Calu3 (cell line): ENCODE data around the gene CADM3. TPM values are rescaled to one million over a fixed set of nuclear protein-coding genes. Genes with fewer than 3 reads are reported as not detected.

Source experiments
- BruUV-seq: library from RNA; stranded (reverse); fragments of 400-500 nt; replicated peaks from 2 replicates; lab custom pipeline; 2021; lab: Mats Ljungman, UMichigan
- CTCF ChIA-PET: fragments of 300-600 bp; sonication (Branson Sonifier 250); formaldehyde crosslinking; loops from one replicate; lab custom pipeline; 2022; ENCODE audit warnings: antibody characterized with exemption; lab: Charles Lee
- DNase-seq: peaks from one replicate; pipeline ENCODE4 v3.0.0; 2022
- H3K27ac Mint-ChIP-seq: one replicate; pipeline ENCODE4 v1.8.0; 2022; ENCODE audit warnings: mixed read lengths; ENCODE audit not compliant: unreplicated experiment
- H3K27me3 Mint-ChIP-seq: one replicate; pipeline ENCODE4 v1.8.0; 2022; ENCODE audit warnings: mixed read lengths; ENCODE audit not compliant: unreplicated experiment
- H3K36me3 Mint-ChIP-seq: one replicate; pipeline ENCODE4 v1.8.0; 2022; ENCODE audit warnings: mild to moderate bottlenecking, moderate library complexity, mixed read lengths; ENCODE audit not compliant: insufficient read depth, unreplicated experiment
- H3K4me1 Mint-ChIP-seq: one replicate; pipeline ENCODE4 v1.8.0; 2022; ENCODE audit warnings: mild to moderate bottlenecking, low read depth, mixed read lengths; ENCODE audit not compliant: unreplicated experiment
- H3K4me3 Mint-ChIP-seq: one replicate; pipeline ENCODE4 v1.8.0; 2022; ENCODE audit warnings: mild to moderate bottlenecking, low read depth, moderate library complexity, mixed read lengths; ENCODE audit not compliant: unreplicated experiment
- H3K9me3 Mint-ChIP-seq: one replicate; pipeline ENCODE4 v1.8.0; 2022; ENCODE audit warnings: low read depth, mixed read lengths; ENCODE audit not compliant: unreplicated experiment
- intact Hi-C: fragments of 100-400 bp; cut with micrococcal nuclease; formaldehyde crosslinking; loops from one replicate; pipeline ENCODE4 v1.10.0; 2022; ENCODE audit not compliant: unreplicated experiment
- total RNA-seq: library from RNA; stranded (reverse); gene quantifications from 2 replicates; pipeline ENCODE4 v1.2.3, GENCODE V29; 2022
- TF ChIP-seq, protein P1 (sequence below): fragments of 200-600 bp; IDR thresholded peaks from one replicate; pipeline ENCODE4 v1.8.0; 2022; ENCODE audit warnings: antibody characterized with exemption; ENCODE audit not compliant: unreplicated experiment

CADM3 gene
- total RNA-seq, 1 experiment from 2014 or later, result not detected

DNA sequence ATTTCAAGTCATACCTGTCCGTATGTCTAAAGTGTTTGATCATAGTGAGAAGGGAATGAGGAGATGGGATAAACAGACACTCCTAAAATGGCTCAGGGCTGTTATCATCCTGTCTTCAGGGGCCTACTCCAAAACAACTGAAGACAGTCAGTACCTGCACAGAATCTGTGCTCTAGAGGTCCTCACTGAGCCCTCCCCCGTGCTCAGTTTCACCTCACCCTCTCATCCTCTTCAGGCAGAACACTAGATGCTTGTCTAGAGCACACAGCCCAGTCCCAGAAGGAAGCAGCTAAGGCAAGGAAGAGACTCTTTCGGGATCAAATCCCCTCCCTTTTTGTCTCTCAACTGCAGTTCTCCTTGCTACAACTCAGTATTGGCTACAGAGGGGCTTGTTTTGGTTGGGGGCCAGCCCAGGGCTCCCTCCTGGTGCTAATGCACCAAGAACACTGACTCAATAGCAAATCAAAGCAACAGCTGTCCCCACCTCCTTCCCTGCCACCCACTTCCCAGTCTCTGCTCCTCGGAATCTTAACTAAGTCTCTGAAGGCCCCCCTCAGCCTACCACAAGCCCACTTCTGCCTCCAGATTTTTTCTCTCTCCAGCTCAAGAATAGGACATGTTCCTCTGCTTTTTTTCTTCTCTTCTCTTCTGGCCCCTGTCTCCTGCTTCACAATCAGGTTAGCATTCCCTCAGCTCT lies 10.1 kb downstream of the CADM3 start:
- BruUV-seq, result no TSS peak
- no peaks in the 10 kb centered on the region for H3K4me1 Mint-ChIP-seq
- H3K4me3 Mint-ChIP-seq, result no peak overlapping the region
- H3K27me3 Mint-ChIP-seq, result peaks cover 81% of the 10 kb centered on the region
- no peaks in the 10 kb centered on the region for H3K36me3 Mint-ChIP-seq
- TF ChIP-seq, protein P1, sequence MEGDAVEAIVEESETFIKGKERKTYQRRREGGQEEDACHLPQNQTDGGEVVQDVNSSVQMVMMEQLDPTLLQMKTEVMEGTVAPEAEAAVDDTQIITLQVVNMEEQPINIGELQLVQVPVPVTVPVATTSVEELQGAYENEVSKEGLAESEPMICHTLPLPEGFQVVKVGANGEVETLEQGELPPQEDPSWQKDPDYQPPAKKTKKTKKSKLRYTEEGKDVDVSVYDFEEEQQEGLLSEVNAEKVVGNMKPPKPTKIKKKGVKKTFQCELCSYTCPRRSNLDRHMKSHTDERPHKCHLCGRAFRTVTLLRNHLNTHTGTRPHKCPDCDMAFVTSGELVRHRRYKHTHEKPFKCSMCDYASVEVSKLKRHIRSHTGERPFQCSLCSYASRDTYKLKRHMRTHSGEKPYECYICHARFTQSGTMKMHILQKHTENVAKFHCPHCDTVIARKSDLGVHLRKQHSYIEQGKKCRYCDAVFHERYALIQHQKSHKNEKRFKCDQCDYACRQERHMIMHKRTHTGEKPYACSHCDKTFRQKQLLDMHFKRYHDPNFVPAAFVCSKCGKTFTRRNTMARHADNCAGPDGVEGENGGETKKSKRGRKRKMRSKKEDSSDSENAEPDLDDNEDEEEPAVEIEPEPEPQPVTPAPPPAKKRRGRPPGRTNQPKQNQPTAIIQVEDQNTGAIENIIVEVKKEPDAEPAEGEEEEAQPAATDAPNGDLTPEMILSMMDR, result no peak
- H3K27ac Mint-ChIP-seq, result no peak overlapping the region
- no peaks in the 10 kb centered on the region for H3K9me3 Mint-ChIP-seq
- no peak for DNase-seq
- CTCF ChIA-PET, result no interaction called here
- intact Hi-C loops, result no loop called here

DNA sequence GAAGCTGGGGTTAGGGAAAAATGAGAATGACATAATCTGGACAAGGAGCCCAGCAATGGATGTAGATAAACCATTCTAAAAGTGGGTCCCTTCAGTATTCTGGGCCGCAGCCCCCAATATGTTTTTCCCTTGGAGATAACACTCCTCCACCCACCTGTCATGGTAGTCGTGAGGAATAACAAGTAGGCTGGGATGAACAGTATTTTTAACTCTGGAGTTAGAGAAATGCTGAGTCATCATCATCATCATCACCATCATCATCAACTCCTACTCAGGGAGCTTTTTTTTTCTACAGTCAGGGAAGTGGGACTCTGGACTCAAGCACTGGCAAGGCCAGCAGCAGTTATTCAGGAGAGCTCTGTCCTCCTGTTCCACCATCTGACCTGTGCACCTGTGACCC lies 12.8 kb downstream of the CADM3 start:
- Mint-ChIP-seq H3K4me3 (no peak overlapping the region), H3K36me3 (no peaks in the 10 kb centered on the region), H3K27me3 (peaks cover 93% of the 10 kb centered on the region), H3K4me1 (no peaks in the 10 kb centered on the region), H3K27ac (no peak overlapping the region), H3K9me3 (no peaks in the 10 kb centered on the region)
- intact Hi-C loops, result no loop called here
- CTCF ChIA-PET, result no interaction called here
- TF ChIP-seq, protein P1, result no peak
- no peak for DNase-seq
- BruUV-seq, result no TSS peak

DNA sequence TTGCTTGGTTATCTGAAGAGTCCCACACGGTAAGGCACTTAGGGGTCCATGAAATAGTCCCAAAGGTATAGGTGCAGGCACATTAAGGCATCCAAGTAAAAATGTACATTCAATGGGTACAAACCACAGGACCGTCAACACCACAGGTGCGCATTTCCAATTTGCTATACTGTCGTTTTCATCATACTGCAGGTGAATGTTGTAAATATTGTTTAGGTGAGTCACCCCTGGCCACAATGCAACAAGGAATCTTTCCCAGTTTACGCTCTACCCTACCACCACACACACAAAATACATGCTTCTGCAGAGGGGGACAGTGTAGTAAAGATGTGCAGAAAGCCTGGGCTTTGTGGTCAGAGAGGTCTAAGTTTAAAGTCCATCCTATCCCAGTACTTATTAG lies 13.7 kb downstream of the CADM3 start:
- no peaks in the 10 kb centered on the region for H3K4me1 Mint-ChIP-seq
- H3K9me3 Mint-ChIP-seq, result no peaks in the 10 kb centered on the region
- no peak for DNase-seq
- H3K27ac Mint-ChIP-seq, result no peak overlapping the region
- peaks cover 93% of the 10 kb centered on the region for H3K27me3 Mint-ChIP-seq
- no TSS peak for BruUV-seq
- H3K4me3 Mint-ChIP-seq, result no peak overlapping the region
- intact Hi-C loops, result no loop called here
- TF ChIP-seq, protein P1, result no peak
- CTCF ChIA-PET, result no interaction called here
- H3K36me3 Mint-ChIP-seq, result no peaks in the 10 kb centered on the region

DNA sequence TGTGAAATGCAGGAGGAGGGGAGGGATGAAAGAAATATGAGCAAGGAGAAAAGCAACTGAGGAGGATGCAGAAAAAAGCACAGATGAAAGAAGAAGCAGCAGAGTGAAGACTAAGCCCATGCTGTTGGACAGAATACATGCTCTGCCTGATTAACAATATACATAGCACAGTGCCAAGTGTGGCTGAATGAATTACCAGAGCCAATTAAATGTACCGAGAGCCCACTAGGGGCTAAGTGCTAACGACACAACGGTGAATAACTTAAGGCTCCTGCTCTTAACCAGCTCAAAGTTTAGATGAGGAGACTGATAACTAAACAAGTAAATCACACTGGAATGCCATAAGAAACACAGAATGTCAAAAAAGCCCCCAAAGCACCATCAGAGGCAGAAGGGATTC lies 15.6 kb downstream of the CADM3 start:
- H3K36me3 Mint-ChIP-seq, result no peaks in the 10 kb centered on the region

More for the DNA sequence above, 15.6 kb downstream of the CADM3 start:
- TF ChIP-seq, protein P1, result no peak
- no peaks in the 10 kb centered on the region for H3K4me1 Mint-ChIP-seq
- H3K27ac Mint-ChIP-seq, result no peak overlapping the region
- CTCF ChIA-PET, result no interaction called here
- intact Hi-C loops, result no loop called here
- no peak for DNase-seq
- no TSS peak for BruUV-seq
- no peaks in the 10 kb centered on the region for H3K9me3 Mint-ChIP-seq
- no peak overlapping the region for H3K4me3 Mint-ChIP-seq
- peaks cover 93% of the 10 kb centered on the region for H3K27me3 Mint-ChIP-seq
